Neural progenitor cell (in vitro differentiated cells): ENCODE data around the gene B3GALT5. TPM values are rescaled to one million over a fixed set of nuclear protein-coding genes. Genes with fewer than 3 reads are reported as not detected.

Experiments
- DNase-seq: peaks from one replicate; pipeline ENCODE4 v3.0.0-alpha.2; 2016; ENCODE audit warnings: low spot score
- H2AFZ ChIP-seq: fragments of 200-600 bp; sonication (generic); replicated peaks from 2 replicates; pipeline ENCODE4 v1.6.1; 2016; ENCODE audit warnings: antibody characterized with exemption
- H3F3A ChIP-seq: fragments of 200-600 bp; sonication (generic); 2 replicates; pipeline ENCODE4 v1.6.1; 2016; ENCODE audit warnings: antibody characterized with exemption, low read depth
- H3K27ac ChIP-seq: fragments of 200-600 bp; sonication (generic); 2 replicates; pipeline ENCODE4 v1.5.1; 2016; ENCODE audit warnings: mild to moderate bottlenecking
- H3K27me3 ChIP-seq: fragments of 200-600 bp; sonication (generic); 2 replicates; pipeline ENCODE4 v1.6.1; 2016; ENCODE audit warnings: mild to moderate bottlenecking, moderate library complexity
- H3K36me3 ChIP-seq: fragments of 200-600 bp; sonication (generic); 2 replicates; pipeline ENCODE4 v1.5.1; 2016
- H3K4me1 ChIP-seq: fragments of 200-600 bp; sonication (generic); 2 replicates; pipeline ENCODE4 v1.6.1; 2016; ENCODE audit warnings: mixed run types
- H3K4me2 ChIP-seq: fragments of 200-600 bp; sonication (generic); 2 replicates; pipeline ENCODE4 v1.6.1; 2016
- H3K4me3 ChIP-seq: fragments of 200-600 bp; sonication (generic); 2 replicates; pipeline ENCODE4 v1.5.1; 2016
- H3K79me2 ChIP-seq: fragments of 200-600 bp; sonication (generic); 2 replicates; pipeline ENCODE4 v1.6.1; 2016; ENCODE audit warnings: low read depth
- H3K9ac ChIP-seq: fragments of 200-600 bp; sonication (generic); 2 replicates; pipeline ENCODE4 v1.6.1; 2016
- H3K9me3 ChIP-seq: fragments of 200-600 bp; sonication (generic); 2 replicates; pipeline ENCODE4 v1.5.1; 2016; ENCODE audit warnings: low read depth
- H4K20me1 ChIP-seq: fragments of 200-600 bp; sonication (generic); 2 replicates; pipeline ENCODE4 v1.6.1; 2016; ENCODE audit warnings: low read depth
- H3K27ac Mint-ChIP-seq: 3 replicates; pipeline ENCODE4 v1.8.0; 2021; ENCODE audit warnings: mixed read lengths
- H3K27me3 Mint-ChIP-seq: 2 replicates; pipeline ENCODE4 v1.8.0; 2022; ENCODE audit warnings: low read depth, mild to moderate bottlenecking, inconsistent platforms, moderate library complexity, mixed read lengths; ENCODE audit not compliant: insufficient read depth
- H3K36me3 Mint-ChIP-seq: 3 replicates; pipeline ENCODE4 v1.8.0; 2021; ENCODE audit warnings: mixed read lengths
- H3K4me1 Mint-ChIP-seq: 3 replicates; pipeline ENCODE4 v1.8.0; 2021; ENCODE audit warnings: mixed read lengths
- H3K4me3 Mint-ChIP-seq: 3 replicates; pipeline ENCODE4 v1.8.0; 2021; ENCODE audit warnings: mild to moderate bottlenecking, moderate library complexity, mixed read lengths
- H3K9me3 Mint-ChIP-seq: 3 replicates; pipeline ENCODE4 v1.8.0; 2020; ENCODE audit warnings: mixed read lengths
- CTCF ChIP-seq: fragments of 200-600 bp; sonication (generic); IDR thresholded peaks from 2 replicates; pipeline ENCODE4 v1.5.1; 2017; ENCODE audit warnings: antibody characterized with exemption, mild to moderate bottlenecking
- EZH2 ChIP-seq: fragments of 200-600 bp; sonication (generic); IDR thresholded peaks from 2 replicates; pipeline ENCODE4 v1.6.1; 2017; ENCODE audit warnings: antibody characterized with exemption, mild to moderate bottlenecking, moderate library complexity
- EZH2phosphoT487 ChIP-seq: fragments of 200-600 bp; sonication (generic); IDR thresholded peaks from 2 replicates; pipeline ENCODE4 v1.6.1; 2017; ENCODE audit warnings: antibody characterized with exemption
- total RNA-seq: library from RNA; depleted of rRNA; stranded (reverse); fragments of >200 nt; gene quantifications from 2 replicates; pipeline ENCODE4 v1.2.3, GENCODE V29; 2015; ENCODE audit warnings: low replicate concordance

B3GALT5 gene
- total RNA-seq, 1 donor from 2014 or later = 1.3 TPM

DNA sequence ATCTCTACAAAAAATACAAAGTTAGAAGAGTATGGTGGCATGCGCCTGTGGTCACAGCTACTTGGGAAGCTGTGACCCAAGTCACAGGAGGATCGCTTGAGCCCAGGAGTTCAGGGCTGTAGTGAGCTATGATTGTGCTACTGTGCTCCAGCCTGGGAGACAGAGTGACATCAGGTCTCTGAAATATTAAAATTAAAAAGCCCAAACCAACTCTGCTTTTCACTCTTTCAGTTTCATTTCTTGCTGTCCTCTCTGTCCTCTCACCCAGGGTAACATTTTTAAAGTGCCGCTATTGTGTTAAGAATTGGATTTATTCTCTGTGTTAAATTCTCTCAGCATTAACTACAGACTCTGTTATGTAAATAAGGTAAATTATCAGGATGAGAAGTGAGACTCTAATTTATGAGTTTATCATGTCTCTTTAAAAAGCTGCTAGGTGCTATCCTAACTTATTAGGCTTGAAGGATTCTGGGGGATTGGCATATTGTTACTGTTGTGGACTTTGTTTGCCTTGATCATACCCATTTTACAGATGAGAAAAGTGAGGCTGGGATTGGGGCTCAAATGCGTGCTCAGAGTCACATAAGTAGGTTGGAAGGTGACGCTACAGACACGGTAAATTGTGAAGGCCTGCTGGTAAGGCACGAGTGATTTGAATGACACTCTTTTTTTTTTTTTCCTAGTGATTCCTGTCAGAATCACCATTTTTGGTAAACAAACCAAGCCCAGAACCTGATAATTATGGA, 46.5 kb downstream of the B3GALT5 start:
- H3K4me2 ChIP-seq = no peak overlapping the region
- no peak overlapping the region for H2AFZ ChIP-seq
- no peaks in the 10 kb centered on the region for H3K9me3 ChIP-seq
- Mint-ChIP-seq H3K4me3 (no peak overlapping the region), H3K9me3 (peaks cover 6% of the 10 kb centered on the region), H3K27ac (no peak overlapping the region), H3K36me3 (peaks cover 12% of the 10 kb centered on the region), H3K27me3 (peaks cover 14% of the 10 kb centered on the region), H3K4me1 (peaks cover 14% of the 10 kb centered on the region)
- no peaks in the 10 kb centered on the region for H4K20me1 ChIP-seq
- DNase-seq = no peak
- H3K36me3 ChIP-seq = no peaks in the 10 kb centered on the region
- H3K4me3 ChIP-seq = no peak overlapping the region
- H3K27me3 ChIP-seq = no peaks in the 10 kb centered on the region
- no peaks in the 10 kb centered on the region for H3K79me2 ChIP-seq
- H3K27ac ChIP-seq = no peak overlapping the region
- TF ChIP-seq CTCF = no peak
- no peak for TF ChIP-seq EZH2phosphoT487
- no peak for TF ChIP-seq EZH2
- no peak overlapping the region for H3K9ac ChIP-seq
- no peaks in the 10 kb centered on the region for H3F3A ChIP-seq
- H3K4me1 ChIP-seq = peaks cover 12% of the 10 kb centered on the region

DNA sequence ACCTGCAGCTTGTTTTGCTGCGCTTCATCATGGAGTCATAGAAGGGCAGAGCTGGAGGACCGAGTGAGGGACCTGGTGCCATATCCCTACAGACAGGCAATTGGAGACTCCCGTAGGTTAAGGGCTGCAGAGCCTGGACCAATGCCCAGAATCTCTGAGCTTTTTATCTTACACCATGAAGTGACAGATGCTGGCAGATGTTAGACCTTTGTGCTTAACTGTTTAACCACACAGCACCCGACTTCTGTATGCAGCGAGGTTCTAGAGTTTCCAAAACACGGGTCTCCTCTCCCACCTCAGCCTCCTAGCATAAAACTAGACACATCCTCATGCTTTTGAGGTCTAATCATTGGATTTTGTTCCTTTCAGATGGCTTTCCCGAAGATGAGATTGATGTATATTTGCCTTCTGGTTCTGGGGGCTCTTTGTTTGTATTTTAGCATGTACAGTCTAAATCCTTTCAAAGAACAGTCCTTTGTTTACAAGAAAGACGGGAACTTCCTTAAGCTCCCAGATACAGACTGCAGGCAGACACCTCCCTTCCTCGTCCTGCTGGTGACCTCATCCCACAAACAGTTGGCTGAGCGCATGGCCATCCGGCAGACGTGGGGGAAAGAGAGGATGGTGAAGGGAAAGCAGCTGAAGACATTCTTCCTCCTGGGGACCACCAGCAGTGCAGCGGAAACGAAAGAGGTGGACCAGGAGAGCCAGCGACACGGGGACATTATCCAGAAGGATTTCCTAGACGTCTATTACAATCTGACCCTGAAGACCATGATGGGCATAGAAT, 47.6 kb downstream of the B3GALT5 start:
- Mint-ChIP-seq H3K4me3 (no peak overlapping the region), H3K27ac (peak overlapping the region; percentile 92), H3K4me1 (peaks cover 14% of the 10 kb centered on the region), H3K36me3 (peaks cover 8% of the 10 kb centered on the region), H3K9me3 (peaks cover 2% of the 10 kb centered on the region), H3K27me3 (peaks cover 20% of the 10 kb centered on the region)
- no peak overlapping the region for H3K4me3 ChIP-seq
- no peaks in the 10 kb centered on the region for H3K9me3 ChIP-seq
- H3K36me3 ChIP-seq = no peaks in the 10 kb centered on the region
- H4K20me1 ChIP-seq = no peaks in the 10 kb centered on the region
- no peak overlapping the region for H3K27ac ChIP-seq
- no peaks in the 10 kb centered on the region for H3K79me2 ChIP-seq
- no peaks in the 10 kb centered on the region for H3F3A ChIP-seq
- peaks cover 12% of the 10 kb centered on the region for H3K4me1 ChIP-seq
- peak; percentile 25 for DNase-seq
- no peaks in the 10 kb centered on the region for H3K27me3 ChIP-seq
- H3K9ac ChIP-seq = no peak overlapping the region
- H2AFZ ChIP-seq = no peak overlapping the region
- TF ChIP-seq CTCF (no peak), EZH2 (no peak), EZH2phosphoT487 (no peak)
- H3K4me2 ChIP-seq = no peak overlapping the region

DNA sequence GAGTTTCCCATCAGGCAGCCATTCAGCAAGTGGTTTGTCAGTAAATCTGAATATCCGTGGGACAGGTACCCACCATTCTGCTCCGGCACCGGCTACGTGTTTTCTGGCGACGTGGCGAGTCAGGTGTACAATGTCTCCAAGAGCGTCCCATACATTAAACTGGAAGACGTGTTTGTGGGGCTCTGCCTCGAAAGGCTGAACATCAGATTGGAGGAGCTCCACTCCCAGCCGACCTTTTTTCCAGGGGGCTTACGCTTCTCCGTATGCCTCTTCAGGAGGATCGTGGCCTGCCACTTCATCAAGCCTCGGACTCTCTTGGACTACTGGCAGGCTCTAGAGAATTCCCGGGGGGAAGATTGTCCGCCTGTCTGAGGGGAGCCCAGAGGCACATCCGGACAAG, 48.4 kb downstream of the B3GALT5 start:
- H3K4me3 ChIP-seq = no peak overlapping the region
- H3K4me1 Mint-ChIP-seq = peaks cover 14% of the 10 kb centered on the region
- H3K79me2 ChIP-seq = no peaks in the 10 kb centered on the region
- no peak overlapping the region for H3K4me2 ChIP-seq
- no peaks in the 10 kb centered on the region for H3K9me3 ChIP-seq
- H2AFZ ChIP-seq = no peak overlapping the region
- H3K27me3 Mint-ChIP-seq = peaks cover 20% of the 10 kb centered on the region
- H4K20me1 ChIP-seq = no peaks in the 10 kb centered on the region
- H3K36me3 Mint-ChIP-seq = peaks cover 9% of the 10 kb centered on the region
- no peak overlapping the region for H3K4me3 Mint-ChIP-seq
- H3K27ac ChIP-seq = no peak overlapping the region
- H3K4me1 ChIP-seq = peaks cover 12% of the 10 kb centered on the region
- H3K9ac ChIP-seq = no peak overlapping the region
- H3K36me3 ChIP-seq = no peaks in the 10 kb centered on the region
- no peaks in the 10 kb centered on the region for H3F3A ChIP-seq
- no peak overlapping the region for H3K27ac Mint-ChIP-seq
- H3K27me3 ChIP-seq = no peaks in the 10 kb centered on the region
- TF ChIP-seq CTCF = no peak
- TF ChIP-seq EZH2phosphoT487 = no peak
- no peak for TF ChIP-seq EZH2
- DNase-seq = no peak
- peaks cover 2% of the 10 kb centered on the region for H3K9me3 Mint-ChIP-seq
